NCI-H128 (cell line): ENCODE results near the gene MAML3.
A peak's percentile ranks its signal among the peaks of the same experiment; 100 is the strongest.

Experiments used
- DNase-seq: peaks from one replicate; lab custom pipeline; 2025; ENCODE audit not compliant: unreplicated experiment; lab: John Stamatoyannopoulos, UW

The MAML3 gene

GRCh38 chr4:140156529-140157171, 2.7 kb upstream of the MAML3 start:
- no peak for DNase-seq

- DNase-seq: no peak
These were observed 548 bp upstream of the MAML3 start for GRCh38 chr4:140154572-140154891.

GRCh38 chr4:140153419-140153717, 616 bp downstream of the MAML3 start:
- no peak for DNase-seq

GRCh38 chr4:140152751-140153418, 1.1 kb downstream of the MAML3 start:
- DNase-seq: no peak

- DNase-seq: peak; percentile 73
These were observed 1.8 kb downstream of the MAML3 start for GRCh38 chr4:140152013-140152703.

GRCh38 chr4:140151699-140152012, 2.3 kb downstream of the MAML3 start:
- peak; percentile 83 for DNase-seq

- peak; percentile 61 for DNase-seq
These were observed 2.9 kb downstream of the MAML3 start for GRCh38 chr4:140150886-140151698.

GRCh38 chr4:140150636-140150885, 3.4 kb downstream of the MAML3 start:
- no peak for DNase-seq

- DNase-seq: peak; percentile 8
These were observed 3.9 kb downstream of the MAML3 start for GRCh38 chr4:140149846-140150635.

- DNase-seq: no peak
These were observed 9.9 kb downstream of the MAML3 start for GRCh38 chr4:140144050-140144449.

GRCh38 chr4:140141210-140141835, 12.7 kb downstream of the MAML3 start:
- no peak for DNase-seq

GRCh38 chr4:140140566-140140965, 13.4 kb downstream of the MAML3 start:
- no peak for DNase-seq

- no peak for DNase-seq
These were observed 15.6 kb downstream of the MAML3 start for GRCh38 chr4:140138428-140138827.

- no peak for DNase-seq
These were observed 16.3 kb downstream of the MAML3 start for GRCh38 chr4:140137671-140138070.

GRCh38 chr4:140136509-140136908, 17.5 kb downstream of the MAML3 start:
- no peak for DNase-seq

GRCh38 chr4:140135529-140136088, 18.4 kb downstream of the MAML3 start:
- DNase-seq: peak; percentile 10

- no peak for DNase-seq
These were observed 19.1 kb downstream of the MAML3 start for GRCh38 chr4:140134746-140135425.

- DNase-seq: no peak
These were observed 20.4 kb downstream of the MAML3 start for GRCh38 chr4:140133576-140133975.

- DNase-seq: no peak
These were observed 22.2 kb downstream of the MAML3 start for GRCh38 chr4:140131675-140132229.

GRCh38 chr4:140130677-140131076, 23.3 kb downstream of the MAML3 start:
- no peak for DNase-seq
